Fibroblast of villous mesenchyme (primary cell): ENCODE data around the gene LPO. TPM values are rescaled to one million over a fixed set of nuclear protein-coding genes. Genes with fewer than 3 reads are reported as not detected.

ENCODE experiments used
- DNase-seq: peaks from one replicate; pipeline ENCODE4 v3.0.0-alpha.2; 2010; ENCODE audit warnings: low read depth
- H3K4me3 ChIP-seq: 2 replicates; pipeline ENCODE4 v1.5.1; 2011; ENCODE audit warnings: low read depth, mild to moderate bottlenecking, low read length
- CTCF ChIP-seq: IDR thresholded peaks from 2 replicates; pipeline ENCODE4 v1.5.1; 2012; ENCODE audit warnings: low read depth, mild to moderate bottlenecking, low read length; ENCODE audit not compliant: insufficient read depth
- total RNA-seq: library from RNA; depleted of rRNA; stranded (reverse); fragments of >200 nt; gene quantifications from 2 replicates; pipeline ENCODE4 v1.2.3, GENCODE V29; 2012

The LPO gene
- total RNA-seq, 1 donor = not detected

- H3K4me3 ChIP-seq = no peak overlapping the region
- TF ChIP-seq CTCF = no peak
- no peak for DNase-seq
Observed at GRCh38 chr17:58313815-58314705, 75.7 kb downstream of the LPO start.

- no peak overlapping the region for H3K4me3 ChIP-seq
- DNase-seq = no peak
- no peak for TF ChIP-seq CTCF
Observed at GRCh38 chr17:58314706-58315015, 76.3 kb downstream of the LPO start.

- DNase-seq = no peak
- H3K4me3 ChIP-seq = no peak overlapping the region
- no peak for TF ChIP-seq CTCF
Observed at GRCh38 chr17:58315281-58315711, 76.9 kb downstream of the LPO start.

GRCh38 chr17:58315750-58316149 is 77.4 kb downstream of the LPO start:
- TF ChIP-seq CTCF = no peak
- DNase-seq = no peak
- H3K4me3 ChIP-seq = no peak overlapping the region

GRCh38 chr17:58316260-58316960 is 78.0 kb downstream of the LPO start:
- no peak for TF ChIP-seq CTCF
- H3K4me3 ChIP-seq = no peak overlapping the region
- no peak for DNase-seq

- DNase-seq = peak; percentile 41
- no peak overlapping the region for H3K4me3 ChIP-seq
- peak; percentile 87 for TF ChIP-seq CTCF
Observed at GRCh38 chr17:58317421-58318064, 79.2 kb downstream of the LPO start.
